GM19238 (cell line): ENCODE results near the gene PRKN.
"Not testable (repeated sequence)": the region's sequence is repeated elsewhere in the genome, so short reads cannot be mapped to it uniquely, and the experiment has no call there.

Experiments
- DNase-seq: peaks from one replicate; pipeline ENCODE4 v3.0.0; 2011; ENCODE audit warnings: low spot score; ENCODE audit not compliant: insufficient read length

PRKN gene

GRCh38 chr6:162450358-162450757, 277.2 kb downstream of the PRKN start:
- DNase-seq: no peak

- DNase-seq: no peak
Observed at GRCh38 chr6:162448294-162448693, 279.3 kb downstream of the PRKN start.

GRCh38 chr6:162443101-162443500, 284.5 kb downstream of the PRKN start:
- DNase-seq: no peak

DNA sequence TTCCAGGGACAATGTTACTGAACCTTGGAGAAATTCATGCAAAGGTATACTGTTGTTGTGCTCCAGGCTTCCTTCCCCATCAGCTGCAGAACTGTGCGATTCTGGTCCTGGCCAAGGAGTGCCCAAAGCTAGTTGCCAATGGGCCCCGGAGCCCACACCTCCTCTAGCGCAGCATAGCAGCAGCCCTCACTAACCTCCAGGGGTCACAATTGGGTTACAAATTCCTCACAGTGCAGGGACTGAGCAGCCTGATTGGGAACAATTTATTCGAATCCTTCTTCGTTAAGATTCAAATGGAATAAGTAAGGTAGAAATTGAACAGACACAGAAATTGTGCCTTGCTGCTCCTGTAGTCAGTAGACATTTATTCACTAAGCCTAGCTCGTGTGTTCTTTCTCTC, 284.9 kb downstream of the PRKN start:
- DNase-seq: no peak

DNA sequence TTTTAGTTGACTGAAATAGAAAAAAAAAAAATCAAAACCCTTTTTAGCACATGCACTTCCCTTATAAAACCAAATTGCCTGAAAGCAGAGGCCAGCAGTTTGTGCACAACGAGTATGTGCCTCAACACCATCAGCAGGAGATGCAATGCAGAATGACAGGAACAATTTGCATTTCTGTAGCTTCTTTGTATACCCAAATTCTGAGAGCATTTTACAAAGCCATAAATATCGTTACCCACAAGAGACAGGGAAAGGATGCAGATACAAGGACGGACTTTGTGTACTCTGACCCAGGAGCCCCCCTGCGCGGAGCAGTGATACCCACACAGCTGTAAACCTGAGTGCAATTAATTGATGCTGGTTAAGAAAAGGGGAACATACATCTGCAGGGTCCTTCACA, 285.6 kb downstream of the PRKN start:
- no peak for DNase-seq

GRCh38 chr6:162438980-162439379, 288.6 kb downstream of the PRKN start:
- DNase-seq: no peak

- DNase-seq: no peak
Observed at GRCh38 chr6:162435071-162435470, 292.5 kb downstream of the PRKN start.

DNA sequence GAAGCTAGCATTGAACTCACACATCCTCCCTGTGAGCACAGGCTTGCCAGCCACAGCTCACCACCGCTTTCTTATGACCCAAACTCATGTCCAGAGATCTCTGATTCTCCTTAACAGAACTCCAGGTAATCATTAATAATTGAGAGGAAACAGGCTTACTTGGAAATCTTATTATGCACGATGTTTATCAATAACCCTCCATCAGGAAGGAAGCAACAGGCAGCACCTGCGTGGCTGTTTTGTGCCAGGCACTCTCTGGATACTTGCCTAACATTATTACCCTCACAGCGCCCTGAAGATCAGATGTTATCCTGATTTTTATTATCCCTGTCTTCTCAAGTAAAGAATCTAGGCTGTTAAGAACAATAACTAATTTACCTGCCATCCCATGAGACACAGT, 306.6 kb downstream of the PRKN start:
- no peak for DNase-seq

- no peak for DNase-seq
Observed at GRCh38 chr6:162416831-162417537, 310.6 kb downstream of the PRKN start.

DNA sequence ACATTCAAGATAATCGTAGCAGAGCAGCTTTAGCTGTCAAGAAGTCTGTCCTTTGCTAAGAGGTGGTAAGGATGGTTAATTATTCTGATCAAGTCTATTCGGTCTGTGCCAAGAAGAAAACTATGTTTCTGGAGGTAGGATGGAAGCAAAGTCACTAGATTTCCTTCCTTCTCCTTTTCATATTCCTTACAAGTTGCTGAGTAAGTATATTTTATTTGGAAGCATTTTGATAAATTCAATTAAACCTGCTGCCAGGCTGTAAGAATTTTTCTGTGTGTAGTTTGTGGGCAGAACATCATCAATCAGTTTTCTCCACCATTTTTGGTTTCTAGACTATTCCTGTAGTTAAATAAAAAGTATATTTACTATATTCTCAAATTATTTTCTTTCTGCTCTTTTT, 311.3 kb downstream of the PRKN start:
- no peak for DNase-seq

DNA sequence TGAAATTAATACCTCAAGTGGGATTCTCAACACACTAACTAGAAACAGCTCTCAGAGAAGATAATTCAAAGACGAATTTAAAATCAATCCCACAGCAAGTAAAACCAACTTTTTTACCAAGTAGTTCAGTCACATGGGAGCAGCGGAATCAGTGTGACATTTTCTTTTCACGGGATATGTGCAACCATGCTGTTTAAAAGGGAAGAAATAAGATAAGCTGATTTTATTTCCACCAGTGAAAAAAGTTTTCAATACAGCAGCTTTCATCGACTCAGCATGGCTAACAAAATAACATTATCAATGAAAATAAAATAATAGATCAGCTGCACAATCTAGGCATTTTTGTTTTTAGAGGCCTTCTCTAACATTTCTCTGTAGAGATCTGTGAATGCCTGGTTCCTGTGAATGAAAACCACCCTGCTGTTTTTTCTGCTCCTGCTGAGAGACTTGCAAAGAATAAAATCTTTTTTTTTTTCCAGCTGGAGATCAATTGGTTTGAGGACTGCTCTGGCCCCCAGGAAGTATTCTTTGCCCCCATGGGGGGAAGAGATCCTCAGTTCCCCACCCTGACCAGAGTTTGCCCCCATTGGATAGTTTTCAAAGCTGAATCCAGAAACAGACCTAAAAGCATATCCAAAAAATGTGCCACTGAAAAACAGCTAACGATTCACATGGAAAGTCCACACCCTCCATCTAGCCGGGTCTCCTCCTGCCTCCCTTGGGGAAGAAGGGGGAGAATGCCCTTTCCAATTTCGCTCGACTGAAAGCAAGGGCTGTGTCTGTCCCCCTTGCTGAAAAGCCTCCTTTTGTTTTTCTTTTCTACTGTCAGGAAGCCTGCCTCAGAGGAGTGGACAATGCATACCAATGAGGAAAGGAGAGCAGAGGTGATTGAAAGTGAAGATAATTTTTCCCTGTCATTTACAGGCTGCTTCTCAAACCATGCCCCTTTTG, 317.6 kb downstream of the PRKN start:
- no peak for DNase-seq

DNA sequence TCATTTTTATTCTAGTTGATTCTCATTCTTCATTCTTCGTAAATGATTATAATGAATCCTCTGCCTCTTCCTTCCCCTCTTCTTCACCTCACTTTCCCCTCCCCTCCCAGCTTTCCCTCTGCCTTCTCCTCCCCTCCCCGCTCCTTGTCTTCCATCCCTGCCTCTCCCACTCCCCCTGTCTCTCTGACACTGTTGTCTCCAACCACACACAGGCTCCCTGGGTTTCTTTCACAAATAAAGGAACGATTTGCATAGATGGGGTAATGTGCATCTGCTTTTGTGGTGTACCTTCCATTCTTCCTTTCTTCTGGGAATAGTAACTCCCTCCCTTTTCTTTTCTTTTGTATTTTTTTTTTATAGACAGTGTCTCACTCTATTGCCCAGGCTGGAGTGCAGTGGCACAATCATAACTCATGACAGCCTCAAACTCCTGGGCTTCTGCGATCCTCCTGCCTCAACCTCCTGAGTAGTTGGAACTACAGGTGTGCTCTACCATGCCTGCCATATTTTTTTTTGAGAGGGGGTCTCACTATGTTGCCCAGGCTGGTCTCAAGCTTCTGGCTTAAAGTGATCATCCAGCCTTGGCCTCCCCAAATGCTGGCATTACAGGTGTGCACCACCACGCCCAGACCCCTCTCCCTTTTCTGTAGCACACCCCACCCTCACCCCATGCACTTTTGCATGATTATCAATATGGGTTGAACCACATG, 318.6 kb downstream of the PRKN start:
- DNase-seq: no peak

DNA sequence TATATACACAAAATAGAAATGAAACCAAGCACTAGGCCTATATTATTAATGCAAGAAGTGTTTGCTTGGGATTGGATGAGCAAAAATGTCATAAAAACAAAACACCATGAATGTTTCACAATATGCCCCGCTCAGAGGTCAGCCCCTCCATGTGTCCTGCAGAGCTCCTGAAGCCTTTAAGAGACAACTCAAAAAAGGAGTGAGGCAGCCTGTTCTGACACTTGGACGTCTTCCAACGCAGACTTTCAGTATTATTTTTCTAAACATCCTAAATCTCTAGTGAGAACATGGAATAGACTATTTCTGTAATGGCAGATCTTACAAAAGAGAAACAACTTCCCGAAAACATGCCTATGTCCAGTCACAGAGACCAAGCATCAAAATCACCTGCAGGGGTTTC, 322.6 kb downstream of the PRKN start:
- DNase-seq: no peak

GRCh38 chr6:162403031-162403430, 324.5 kb downstream of the PRKN start:
- DNase-seq: no peak

DNA sequence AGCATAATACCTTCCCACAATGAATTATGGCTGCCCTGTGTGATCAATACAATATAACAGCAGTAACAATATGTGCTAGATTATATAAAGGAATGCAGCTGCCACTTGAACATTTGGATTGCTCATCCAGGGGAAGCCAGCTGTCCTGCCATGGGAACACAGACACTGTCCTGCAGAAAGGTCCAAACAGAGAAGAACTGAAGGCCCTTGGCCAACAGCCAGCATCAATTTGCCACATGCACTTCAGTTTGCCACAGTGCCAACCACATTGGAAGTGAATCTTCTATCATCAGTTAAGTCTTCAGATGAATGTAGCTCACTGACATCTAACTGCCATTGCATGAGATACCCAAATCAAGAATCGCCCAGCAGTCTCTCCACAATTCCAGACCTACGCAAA, 332.4 kb downstream of the PRKN start:
- no peak for DNase-seq

- DNase-seq: not testable (repeated sequence)
Observed at GRCh38 chr6:162390961-162391811, 336.4 kb downstream of the PRKN start.

DNA sequence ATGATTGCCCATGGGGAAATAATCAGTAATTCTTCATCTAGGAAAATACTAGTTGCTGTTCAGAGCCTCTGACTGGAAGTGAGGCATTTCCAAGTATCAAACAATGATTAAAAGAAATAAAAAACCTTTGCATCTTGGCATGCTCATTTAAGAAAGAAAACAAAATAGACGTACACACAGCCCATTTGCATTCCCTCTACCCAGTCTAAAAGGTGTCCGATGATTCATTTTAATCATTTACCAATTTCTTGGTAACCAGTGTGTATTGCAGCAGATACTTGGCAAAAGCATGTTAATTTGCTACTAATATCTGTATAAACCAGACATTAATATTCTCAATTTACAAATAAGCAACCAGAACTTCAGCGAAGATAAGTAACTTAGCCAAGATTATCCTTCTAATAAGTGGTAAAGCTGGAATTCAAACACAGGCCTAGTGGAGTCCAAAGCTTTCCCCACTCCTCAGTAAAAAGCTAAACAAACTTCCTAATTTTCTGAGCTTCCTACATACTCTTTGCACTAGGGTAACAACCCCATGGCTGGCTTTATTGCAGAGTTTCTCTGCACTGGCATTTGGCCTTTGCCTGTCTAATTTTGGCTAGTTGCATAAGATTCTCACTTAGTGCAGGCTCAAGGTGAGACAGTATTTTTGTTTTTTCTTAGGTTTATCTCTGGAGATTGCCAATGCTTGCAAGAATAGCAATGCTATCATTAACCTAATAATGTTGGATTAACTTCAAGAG, 338.1 kb downstream of the PRKN start:
- no peak for DNase-seq

DNA sequence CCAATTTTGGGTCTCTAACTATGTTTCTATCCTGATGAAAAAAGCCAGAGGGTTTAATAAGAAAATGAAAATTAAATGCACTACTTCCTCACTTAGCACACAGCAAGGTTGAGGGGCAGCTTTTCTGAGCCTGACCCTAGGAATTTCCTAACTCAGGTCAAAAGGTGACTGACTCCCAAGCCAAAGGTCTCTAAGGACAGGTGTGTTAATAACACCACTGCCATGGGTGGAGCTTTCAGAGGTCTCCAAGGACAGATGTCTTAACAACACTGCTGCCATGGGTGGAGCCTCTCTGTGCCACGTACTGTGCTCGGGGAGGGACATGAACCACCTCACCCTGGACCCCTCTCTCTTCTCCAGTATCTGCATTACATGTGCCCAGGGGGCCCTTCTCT, 339.2 kb downstream of the PRKN start:
- DNase-seq: no peak

GRCh38 chr6:162387718-162388382, 339.7 kb downstream of the PRKN start:
- no peak for DNase-seq

DNA sequence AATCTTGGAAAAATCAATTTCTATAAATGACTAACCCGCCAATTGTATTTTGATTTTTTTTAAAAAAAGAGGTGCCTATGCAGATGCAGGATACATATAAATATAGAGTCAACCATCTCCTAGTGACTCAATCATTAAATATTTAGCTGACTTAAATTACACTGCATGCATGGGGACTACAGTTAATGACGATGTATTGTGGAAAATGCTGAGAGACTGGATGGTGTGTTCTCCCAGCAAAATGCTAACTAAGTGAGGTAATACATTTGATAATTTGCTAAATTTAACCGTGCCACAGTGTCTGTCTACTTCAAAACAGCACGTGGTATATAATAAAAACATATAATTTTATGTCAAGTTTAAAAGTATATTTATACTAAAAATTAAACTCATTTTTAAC, 341.6 kb downstream of the PRKN start:
- DNase-seq: no peak
